ENCODE data around the gene SGK2.

GRCh38 chr20:43570496-43570895, 11.7 kb downstream of the SGK2 start:
- TF ChIP-seq POLR2A (IDR thresholded peaks at IDR 0.05), result no peak
- TF ChIP-seq, protein P1, sequence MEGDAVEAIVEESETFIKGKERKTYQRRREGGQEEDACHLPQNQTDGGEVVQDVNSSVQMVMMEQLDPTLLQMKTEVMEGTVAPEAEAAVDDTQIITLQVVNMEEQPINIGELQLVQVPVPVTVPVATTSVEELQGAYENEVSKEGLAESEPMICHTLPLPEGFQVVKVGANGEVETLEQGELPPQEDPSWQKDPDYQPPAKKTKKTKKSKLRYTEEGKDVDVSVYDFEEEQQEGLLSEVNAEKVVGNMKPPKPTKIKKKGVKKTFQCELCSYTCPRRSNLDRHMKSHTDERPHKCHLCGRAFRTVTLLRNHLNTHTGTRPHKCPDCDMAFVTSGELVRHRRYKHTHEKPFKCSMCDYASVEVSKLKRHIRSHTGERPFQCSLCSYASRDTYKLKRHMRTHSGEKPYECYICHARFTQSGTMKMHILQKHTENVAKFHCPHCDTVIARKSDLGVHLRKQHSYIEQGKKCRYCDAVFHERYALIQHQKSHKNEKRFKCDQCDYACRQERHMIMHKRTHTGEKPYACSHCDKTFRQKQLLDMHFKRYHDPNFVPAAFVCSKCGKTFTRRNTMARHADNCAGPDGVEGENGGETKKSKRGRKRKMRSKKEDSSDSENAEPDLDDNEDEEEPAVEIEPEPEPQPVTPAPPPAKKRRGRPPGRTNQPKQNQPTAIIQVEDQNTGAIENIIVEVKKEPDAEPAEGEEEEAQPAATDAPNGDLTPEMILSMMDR (IDR thresholded peaks at IDR 0.05), result no peak
